ENCODE data around the gene LSAMP.

- TF ChIP-seq CTCF (IDR thresholded peaks at IDR 0.05) (no peak), EZH2 (IDR thresholded peaks at IDR 0.05) (no peak)
These were observed 631.3 kb downstream of the LSAMP start for GRCh38 chr3:115814006-115814405.

Measured in neural progenitor cell (in vitro differentiated cells).